Measurements from ENCODE around the gene AOC1. TPM values are rescaled to one million over a fixed set of nuclear protein-coding genes. Genes with fewer than 3 reads are reported as not detected.
"Not testable (repeated sequence)": the region's sequence is repeated elsewhere in the genome, so short reads cannot be mapped to it uniquely, and the experiment has no call there.

The AOC1 gene
- total RNA-seq, 2 experiments from 2014 or later: not detected

GRCh38 chr7:150806863-150807262, 45.5 kb upstream of the AOC1 start:
- Histone ChIP-seq H2AFZ (ENCODE audit: low read length) (no peak overlapping the region), H3K4me1 (ENCODE audit: insufficient read depth, low read length, poor library complexity, severe bottlenecking) (no peaks in the 10 kb centered on the region), H3K79me2 (ENCODE audit: insufficient read depth, low read depth, low read length) (no peaks in the 10 kb centered on the region), H4K20me1 (ENCODE audit: insufficient read depth, low read length) (no peaks in the 10 kb centered on the region), H3K4me2 (ENCODE audit: low read length) (no peak overlapping the region), H3K9me3 (ENCODE audit: low read length) (no peaks in the 10 kb centered on the region), H3K27ac (ENCODE audit: low read depth, low read length, poor library complexity, severe bottlenecking) (no peak overlapping the region), H3K36me3 (ENCODE audit: insufficient read depth, low read length) (no peaks in the 10 kb centered on the region), H3K4me3 (ENCODE audit: low read depth, low read length, poor library complexity, severe bottlenecking) (no peak overlapping the region), H3K9me2 (ENCODE audit: insufficient read depth, low read length) (no peaks in the 10 kb centered on the region)
- TF ChIP-seq EZH2phosphoT487 (IDR thresholded peaks at IDR 0.05; ENCODE audit: borderline replicate concordance, low read depth, low read length): no peak
- TF ChIP-seq CTCF (conservative IDR thresholded peaks at IDR 0.05; ENCODE audit: low read length): peak; percentile 34; the same call in 1 of the 2 replicates
- BruUV-seq (replicated peaks): no TSS peak
- intact Hi-C loops (cut with micrococcal nuclease; ENCODE audit: unreplicated experiment): no loop called here
- POLR2A ChIA-PET: no interaction called here
- DNase-seq (ENCODE audit: low spot score): no peak
- CTCF ChIA-PET (ENCODE audit: unreplicated experiment): no interaction called here

GRCh38 chr7:150807616-150808438, 44.5 kb upstream of the AOC1 start:
- intact Hi-C loops (cut with micrococcal nuclease; ENCODE audit: unreplicated experiment); H3K9me3 ChIP-seq (ENCODE audit: low read length); H4K20me1 ChIP-seq (ENCODE audit: insufficient read depth, low read length); H3K9me2 ChIP-seq (ENCODE audit: insufficient read depth, low read length); H3K79me2 ChIP-seq (ENCODE audit: insufficient read depth, low read depth, low read length); H3K4me3 ChIP-seq (ENCODE audit: low read depth, low read length, poor library complexity, severe bottlenecking); H2AFZ ChIP-seq (ENCODE audit: low read length); H3K4me2 ChIP-seq (ENCODE audit: low read length); H3K36me3 ChIP-seq (ENCODE audit: insufficient read depth, low read length); H3K27ac ChIP-seq (ENCODE audit: low read depth, low read length, poor library complexity, severe bottlenecking); POLR2A ChIA-PET; DNase-seq (ENCODE audit: low spot score); H3K4me1 ChIP-seq (ENCODE audit: insufficient read depth, low read length, poor library complexity, severe bottlenecking); BruUV-seq (replicated peaks): not testable (repeated sequence)
- CTCF ChIA-PET (ENCODE audit: unreplicated experiment): interaction anchor here (0.6 kb wide), 1 partner anchor 1597 kb away, joined by 3 read pairs; no protein-coding TSS in a partner anchor

- intact Hi-C loops (cut with micrococcal nuclease; ENCODE audit: unreplicated experiment): no loop called here
- Histone ChIP-seq H3K9me2 (ENCODE audit: insufficient read depth, low read length) (no peaks in the 10 kb centered on the region), H3K36me3 (ENCODE audit: insufficient read depth, low read length) (no peaks in the 10 kb centered on the region), H3K4me3 (ENCODE audit: low read depth, low read length, poor library complexity, severe bottlenecking) (no peak overlapping the region), H3K27ac (ENCODE audit: low read depth, low read length, poor library complexity, severe bottlenecking) (no peak overlapping the region), H3K4me1 (ENCODE audit: insufficient read depth, low read length, poor library complexity, severe bottlenecking) (no peaks in the 10 kb centered on the region), H3K4me2 (ENCODE audit: low read length) (no peak overlapping the region), H2AFZ (ENCODE audit: low read length) (no peak overlapping the region), H4K20me1 (ENCODE audit: insufficient read depth, low read length) (no peaks in the 10 kb centered on the region), H3K79me2 (ENCODE audit: insufficient read depth, low read depth, low read length) (no peaks in the 10 kb centered on the region), H3K9me3 (ENCODE audit: low read length) (0 out of 2 replicates have a peak, but pooled peaks cover 6% of the 10 kb centered on the region)
- ChIA-PET POLR2A (interaction anchor here (0.7 kb wide), 1 partner anchor 42 kb away, joined by 4 read pairs; no protein-coding TSS in a partner anchor), CTCF (ENCODE audit: unreplicated experiment) (no interaction called here)
- no TSS peak for BruUV-seq (replicated peaks)
- no peak for DNase-seq (ENCODE audit: low spot score)
- TF ChIP-seq CTCF (conservative IDR thresholded peaks at IDR 0.05; ENCODE audit: low read length): no peak
- TF ChIP-seq EZH2phosphoT487 (IDR thresholded peaks at IDR 0.05; ENCODE audit: borderline replicate concordance, low read depth, low read length): no peak
Measured at GRCh38 chr7:150814328-150815001, 37.9 kb upstream of the AOC1 start.

Measured in OCI-LY7 (cell line).